UCSD-AML1 (cell line): ENCODE results near the gene ATRX.
"Not testable (repeated sequence)": the region's sequence is repeated elsewhere in the genome, so short reads cannot be mapped to it uniquely, and the experiment has no call there.

Source experiments
- DNase-seq: peaks from one replicate; lab custom pipeline; 2025; ENCODE audit not compliant: unreplicated experiment; lab: John Stamatoyannopoulos, UW

The ATRX gene

GRCh38 chrX:77635373-77635772, 150.6 kb downstream of the ATRX start:
- DNase-seq: no peak

- DNase-seq: no peak
Measured at GRCh38 chrX:77628294-77629025, 157.6 kb downstream of the ATRX start.

GRCh38 chrX:77622672-77623071, 163.3 kb downstream of the ATRX start:
- no peak for DNase-seq

GRCh38 chrX:77622233-77622632, 163.8 kb downstream of the ATRX start:
- no peak for DNase-seq

GRCh38 chrX:77621453-77621852, 164.6 kb downstream of the ATRX start:
- DNase-seq: not testable (repeated sequence)

- DNase-seq: no peak
Measured at GRCh38 chrX:77617206-77617605, 168.8 kb downstream of the ATRX start.

GRCh38 chrX:77603635-77604336, 182.2 kb downstream of the ATRX start:
- no peak for DNase-seq

GRCh38 chrX:77597511-77597910, 188.5 kb downstream of the ATRX start:
- DNase-seq: no peak

- no peak for DNase-seq
Measured at GRCh38 chrX:77597090-77597489, 188.9 kb downstream of the ATRX start.

- DNase-seq: no peak
Measured at GRCh38 chrX:77595848-77596247, 190.2 kb downstream of the ATRX start.

- no peak for DNase-seq
Measured at GRCh38 chrX:77572322-77572721, 213.7 kb downstream of the ATRX start.

GRCh38 chrX:77565278-77565677, 220.7 kb downstream of the ATRX start:
- no peak for DNase-seq

GRCh38 chrX:77564823-77565222, 221.2 kb downstream of the ATRX start:
- DNase-seq: no peak

- DNase-seq: no peak
Measured at GRCh38 chrX:77561372-77561771, 224.6 kb downstream of the ATRX start.

GRCh38 chrX:77556276-77556675, 229.7 kb downstream of the ATRX start:
- no peak for DNase-seq

- no peak for DNase-seq
Measured at GRCh38 chrX:77548751-77549150, 237.3 kb downstream of the ATRX start.

GRCh38 chrX:77539778-77540177, 246.2 kb downstream of the ATRX start:
- DNase-seq: not testable (repeated sequence)

GRCh38 chrX:77531261-77531660, 254.8 kb downstream of the ATRX start:
- DNase-seq: not testable (repeated sequence)

GRCh38 chrX:77528034-77528433, 258.0 kb downstream of the ATRX start:
- DNase-seq: no peak

- no peak for DNase-seq
Measured at GRCh38 chrX:77527233-77528001, 258.6 kb downstream of the ATRX start.

GRCh38 chrX:77519765-77520164, 266.3 kb downstream of the ATRX start:
- DNase-seq: no peak

- no peak for DNase-seq
Measured at GRCh38 chrX:77514177-77514576, 271.8 kb downstream of the ATRX start.
